ENCODE results near the gene TRAF3.

DNA sequence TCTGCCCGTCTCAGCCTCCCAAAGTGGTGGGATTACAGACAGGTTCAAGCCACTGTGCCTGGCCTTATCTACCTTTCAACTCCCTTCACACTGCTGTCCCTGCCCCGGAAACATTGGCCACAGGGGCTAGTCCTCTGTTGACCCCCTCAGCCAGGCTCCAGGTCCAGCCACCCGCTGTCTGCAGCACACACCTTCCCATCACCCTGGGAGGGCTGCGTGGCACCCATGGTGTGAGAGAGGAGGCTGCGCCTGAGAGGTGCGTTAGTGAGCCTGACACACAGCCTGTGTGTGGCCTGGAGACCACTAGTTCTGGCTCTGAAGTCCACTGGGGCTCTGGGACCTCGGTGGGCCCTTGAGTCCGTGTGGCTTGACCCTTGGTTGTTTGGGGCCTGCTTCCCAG lies 28.4 kb upstream of the TRAF3 start:
- TF ChIP-seq, protein P1, sequence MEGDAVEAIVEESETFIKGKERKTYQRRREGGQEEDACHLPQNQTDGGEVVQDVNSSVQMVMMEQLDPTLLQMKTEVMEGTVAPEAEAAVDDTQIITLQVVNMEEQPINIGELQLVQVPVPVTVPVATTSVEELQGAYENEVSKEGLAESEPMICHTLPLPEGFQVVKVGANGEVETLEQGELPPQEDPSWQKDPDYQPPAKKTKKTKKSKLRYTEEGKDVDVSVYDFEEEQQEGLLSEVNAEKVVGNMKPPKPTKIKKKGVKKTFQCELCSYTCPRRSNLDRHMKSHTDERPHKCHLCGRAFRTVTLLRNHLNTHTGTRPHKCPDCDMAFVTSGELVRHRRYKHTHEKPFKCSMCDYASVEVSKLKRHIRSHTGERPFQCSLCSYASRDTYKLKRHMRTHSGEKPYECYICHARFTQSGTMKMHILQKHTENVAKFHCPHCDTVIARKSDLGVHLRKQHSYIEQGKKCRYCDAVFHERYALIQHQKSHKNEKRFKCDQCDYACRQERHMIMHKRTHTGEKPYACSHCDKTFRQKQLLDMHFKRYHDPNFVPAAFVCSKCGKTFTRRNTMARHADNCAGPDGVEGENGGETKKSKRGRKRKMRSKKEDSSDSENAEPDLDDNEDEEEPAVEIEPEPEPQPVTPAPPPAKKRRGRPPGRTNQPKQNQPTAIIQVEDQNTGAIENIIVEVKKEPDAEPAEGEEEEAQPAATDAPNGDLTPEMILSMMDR (IDR thresholded peaks at IDR 0.05 in 8 of 11, conservative IDR thresholded peaks at IDR 0.05 in 3 of 11): no peak
- TF ChIP-seq POLR2AphosphoS5 (IDR thresholded peaks at IDR 0.05) (no peak), POLR2A (IDR thresholded peaks at IDR 0.05) (no peak)

All from spleen (tissue), 7 donors.